Activated T-cell treated with anti-CD3 and anti-CD28 coated beads, Interleukin-2, amount 50 U/mL, for 1 hour (primary cell): Measurements from ENCODE around the gene COL9A1.
"Not testable (repeated sequence)": the region's sequence is repeated elsewhere in the genome, so short reads cannot be mapped to it uniquely, and the experiment has no call there.

Experiments used
- DNase-seq: peaks from one replicate; pipeline ENCODE4 v3.0.0-alpha.2; 2020

The COL9A1 gene

DNA sequence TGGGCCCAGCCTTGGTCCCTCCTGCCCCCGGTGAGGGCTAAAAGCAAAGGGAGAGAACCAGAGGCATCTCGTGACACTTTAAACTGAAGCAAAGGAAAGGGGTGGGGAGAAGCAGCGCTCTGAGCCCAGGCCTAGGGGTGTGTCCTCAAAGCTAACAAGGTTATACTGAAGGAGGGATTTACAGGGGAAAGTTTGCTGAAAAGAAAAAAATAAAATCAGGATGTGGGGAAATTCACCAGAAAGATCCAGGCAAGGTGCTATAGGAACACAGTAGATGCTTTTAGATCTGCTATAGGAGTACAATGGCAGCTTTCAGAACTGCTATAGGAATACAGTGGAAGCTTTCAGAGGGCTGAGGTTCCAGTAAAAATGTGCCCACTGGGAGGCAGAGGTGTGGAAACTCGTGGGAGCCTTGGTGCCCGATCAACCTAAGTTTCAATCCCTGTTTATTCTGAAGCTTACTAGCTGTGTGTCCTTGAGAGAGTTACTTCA, at the start of gene COL9A1:
COL9A1 (minus strand) TSS at position 51 of the 492 bp plus-strand sequence. CDS start 160 bp downstream, outside the sequence.
- DNase-seq, result no peak

DNA sequence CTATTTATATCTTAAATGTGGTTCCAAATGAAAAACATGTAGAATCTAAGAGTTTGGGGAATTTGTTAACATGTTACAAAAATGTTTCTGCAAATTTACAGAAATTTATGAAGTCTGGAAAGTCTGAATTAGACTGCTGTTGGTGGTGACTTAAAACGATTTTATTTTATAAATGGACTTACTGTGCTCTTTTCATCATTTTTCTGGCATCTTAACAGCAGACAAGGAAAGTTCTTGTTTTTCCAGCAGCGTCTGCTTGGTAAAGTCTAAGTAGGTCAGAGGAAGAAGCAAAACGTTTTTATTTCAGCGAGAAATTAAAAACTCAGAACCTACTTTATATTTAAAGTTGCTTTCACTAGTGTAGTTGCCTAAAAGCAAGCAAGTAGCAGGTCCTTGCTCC, 48.6 kb upstream of the COL9A1 start:
- no peak for DNase-seq

DNA sequence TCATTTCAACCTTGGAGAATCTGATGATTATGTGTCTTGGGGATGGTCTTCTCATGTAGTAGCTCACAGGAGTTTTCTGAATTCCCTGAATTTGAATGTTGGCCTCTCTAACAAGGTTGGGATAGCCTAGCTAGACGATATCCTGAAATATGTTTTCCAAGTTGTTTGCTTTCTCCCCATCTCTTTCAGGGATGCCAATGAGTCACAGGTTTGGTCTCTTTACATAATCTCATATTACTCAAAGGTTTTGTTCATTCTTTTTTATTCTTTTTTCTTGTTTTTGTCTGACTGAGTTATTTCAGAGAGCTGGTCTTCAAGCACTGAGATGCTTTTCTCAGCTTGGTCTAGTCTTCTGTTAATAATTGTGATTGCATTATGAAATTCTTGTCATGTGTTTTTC, 42.7 kb upstream of the COL9A1 start:
- no peak for DNase-seq

DNA sequence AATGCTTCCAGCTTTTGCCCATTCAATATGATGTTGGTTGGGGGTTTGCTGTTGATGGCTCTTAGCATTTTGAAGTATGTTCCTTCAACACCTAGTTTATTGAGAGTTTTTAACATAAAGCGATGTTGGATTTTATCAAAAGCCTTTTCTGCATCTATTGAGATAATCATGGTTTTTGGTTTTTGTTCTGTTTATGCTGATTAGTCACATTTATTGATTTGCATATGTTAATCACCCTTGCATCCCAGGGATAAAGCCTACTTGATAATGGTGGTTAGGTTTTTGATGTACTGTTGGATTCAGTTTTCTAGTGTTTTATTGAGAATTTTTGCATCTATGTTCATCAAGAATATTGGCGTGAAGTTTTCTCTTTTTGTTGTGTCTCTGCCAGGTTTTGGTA, 40.4 kb upstream of the COL9A1 start:
- DNase-seq, result no peak

DNA sequence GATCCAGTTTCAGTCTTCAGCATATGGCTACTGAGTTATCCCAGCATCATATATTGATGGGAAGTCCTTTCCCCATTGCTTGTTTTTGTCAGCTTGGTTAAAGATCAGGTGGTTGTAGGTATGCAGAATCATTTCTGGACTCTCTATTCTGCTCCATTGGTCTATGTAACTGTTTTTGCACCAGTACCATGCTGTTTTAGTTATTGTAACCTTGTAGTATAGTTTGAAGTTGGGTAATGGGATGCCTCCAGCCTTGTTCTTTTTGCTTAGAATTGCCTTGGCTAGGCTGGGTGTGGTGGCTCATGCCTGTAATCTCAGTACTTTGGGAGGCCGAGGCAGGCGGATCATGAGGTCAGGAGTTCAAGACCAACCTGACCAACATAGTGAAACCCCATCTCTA, 36.9 kb upstream of the COL9A1 start:
- DNase-seq, result not testable (repeated sequence)

DNA sequence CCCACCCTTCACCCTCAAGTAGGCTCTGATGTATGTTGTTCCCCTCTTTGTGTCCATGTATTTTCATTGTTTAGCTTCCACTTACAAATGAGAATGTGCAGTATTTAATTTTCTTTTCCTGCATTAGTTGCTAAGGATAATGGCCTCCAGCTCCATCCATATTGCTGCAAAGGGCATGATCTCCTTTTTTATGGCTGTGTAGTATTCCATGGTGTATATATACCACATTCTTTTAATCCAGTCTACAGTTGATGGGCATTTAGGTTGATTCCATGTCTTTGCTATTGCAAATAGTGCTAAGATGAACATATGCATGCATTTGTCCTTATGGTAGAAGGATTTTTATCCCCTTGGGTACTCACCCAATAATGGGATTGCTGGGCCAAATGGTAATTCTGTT, 35.9 kb upstream of the COL9A1 start:
- DNase-seq, result no peak

DNA sequence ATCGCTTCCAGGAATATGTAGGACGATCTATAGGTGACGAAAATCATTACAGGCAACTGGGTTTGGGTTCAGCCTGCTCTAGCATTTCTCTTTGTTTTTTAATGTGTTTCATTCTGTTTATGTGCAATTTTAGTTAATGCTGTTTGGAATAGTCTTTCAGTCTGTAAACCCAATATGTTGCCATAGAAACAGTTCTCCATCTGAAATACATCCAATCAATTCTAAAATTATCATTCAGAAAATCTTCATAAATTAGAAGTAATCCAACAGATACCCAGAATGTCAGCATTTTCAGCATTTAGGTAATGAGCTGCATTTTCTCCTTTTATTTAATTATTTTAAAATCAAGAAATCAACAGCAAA, 34.8 kb upstream of the COL9A1 start:
- DNase-seq, result no peak

DNA sequence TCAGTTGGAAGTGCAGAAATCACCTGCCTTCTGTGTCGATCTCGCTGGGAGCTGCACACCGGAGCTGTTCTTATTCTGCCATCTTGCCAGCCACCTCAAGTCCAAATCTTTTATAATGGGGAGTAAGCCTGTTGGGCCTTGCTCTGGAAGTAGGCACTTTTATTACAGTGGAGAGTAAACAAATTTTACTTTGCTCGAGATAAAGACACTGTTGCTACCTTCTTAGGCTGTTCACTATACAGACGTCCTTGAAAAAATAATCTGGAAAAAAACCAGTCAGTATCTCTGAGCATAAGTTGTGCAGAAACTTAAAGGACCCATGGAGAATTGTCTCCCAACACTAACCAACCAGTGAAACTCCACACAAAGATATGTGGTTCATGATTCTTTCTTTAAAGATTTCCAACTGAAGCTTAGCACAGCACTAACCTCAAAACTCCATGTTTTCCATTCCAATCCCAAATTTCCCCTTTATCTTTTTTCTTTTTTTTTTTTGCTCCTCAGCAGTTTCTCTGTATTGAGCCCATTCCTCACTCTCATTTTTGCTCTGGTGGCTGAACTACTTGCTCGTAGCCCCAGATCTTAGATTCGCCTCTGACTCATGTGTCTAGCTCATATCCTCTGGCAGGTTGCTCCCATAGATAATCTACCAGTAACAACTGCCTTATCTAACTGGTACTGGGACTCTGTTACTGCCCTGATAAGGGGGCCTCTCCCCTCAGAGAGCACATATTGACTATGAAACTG, 34.3 kb upstream of the COL9A1 start:
- no peak for DNase-seq

DNA sequence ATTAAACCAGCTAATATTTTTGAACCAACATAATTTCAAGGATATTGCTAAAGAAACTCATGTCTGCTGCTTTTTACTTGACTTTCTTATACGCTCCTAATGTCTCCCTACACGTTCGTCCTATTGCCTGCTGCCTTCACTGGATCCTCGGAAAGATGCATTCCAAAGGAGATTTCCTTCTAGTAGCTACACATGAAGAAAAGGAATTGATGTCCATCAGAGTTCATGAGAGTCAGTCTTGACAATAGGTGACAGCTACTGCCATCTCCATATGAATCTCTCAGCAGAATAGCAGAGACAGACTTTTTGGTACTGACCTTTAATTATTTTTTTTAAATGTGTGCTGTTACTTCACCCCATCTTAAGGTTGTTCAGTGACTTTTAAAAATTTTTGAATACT, 24.2 kb upstream of the COL9A1 start:
- no peak for DNase-seq

DNA sequence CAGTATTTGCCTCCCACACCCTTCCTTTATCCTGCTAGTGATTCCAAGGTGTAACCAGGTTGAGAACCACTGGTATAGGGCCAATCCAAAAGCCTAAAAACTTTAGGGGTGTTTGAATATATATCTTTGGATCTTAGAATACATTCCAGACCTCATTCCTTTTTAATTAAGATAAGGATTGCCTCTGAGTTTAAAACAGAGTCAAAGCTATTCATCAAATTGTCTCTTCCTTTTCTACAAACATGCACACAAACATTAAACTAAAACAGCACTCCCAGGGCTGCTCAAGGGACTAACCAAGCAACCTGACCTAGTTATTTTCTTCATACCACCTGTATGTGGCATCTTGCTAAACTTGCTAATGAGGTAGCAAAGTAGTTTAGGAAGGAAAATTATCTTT, 22.1 kb upstream of the COL9A1 start:
- DNase-seq, result no peak

DNA sequence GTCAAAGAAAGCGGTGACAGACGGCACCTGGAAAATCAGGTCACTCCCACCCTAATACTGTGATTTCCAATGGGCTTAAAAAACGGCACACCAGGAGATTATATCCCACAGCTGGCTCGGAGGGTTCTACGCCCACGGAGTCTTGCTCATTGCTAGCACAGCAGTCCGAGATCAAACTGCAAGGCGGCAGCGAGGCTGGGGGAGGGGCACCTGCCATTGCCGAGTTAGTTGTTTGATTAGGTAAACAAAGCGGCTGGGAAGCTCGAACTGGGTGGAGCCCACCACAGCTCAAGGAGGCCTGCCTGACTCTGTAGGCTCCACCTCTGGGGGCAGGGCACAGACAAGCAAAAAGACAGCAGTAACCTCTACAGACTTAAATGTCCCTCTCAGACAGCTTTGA, 14.9 kb upstream of the COL9A1 start:
- DNase-seq, result not testable (repeated sequence)

DNA sequence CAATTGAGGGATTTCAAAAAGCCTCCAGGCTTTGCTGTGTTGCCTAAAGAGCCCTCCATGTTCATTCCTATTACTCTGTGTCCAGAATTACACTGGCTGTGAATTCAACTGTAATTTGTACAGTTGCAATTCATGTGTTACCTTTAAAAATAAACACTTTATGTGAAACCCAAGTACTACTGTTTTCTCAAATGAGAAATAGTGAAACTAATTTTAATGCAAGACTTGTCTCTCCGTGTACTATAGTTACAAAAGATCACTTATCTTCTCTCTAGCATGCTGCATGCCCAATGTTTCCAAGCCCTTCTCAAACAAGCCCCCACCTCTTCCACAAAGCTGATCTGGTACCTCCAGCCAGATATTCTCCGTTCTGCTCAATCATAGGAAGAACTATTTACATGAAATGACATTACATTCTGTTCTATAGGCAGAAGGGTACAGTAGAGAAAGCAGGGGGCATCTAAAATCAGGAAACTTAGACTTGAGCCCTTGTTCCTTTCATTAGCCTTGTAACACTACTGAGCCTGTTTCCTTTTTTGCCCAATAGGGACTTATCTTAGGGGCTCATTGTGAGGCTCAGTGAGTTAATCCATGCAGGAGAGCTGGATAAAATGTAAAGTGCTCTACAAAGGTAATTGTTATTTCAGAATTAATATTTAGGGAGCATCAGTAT, 12.3 kb upstream of the COL9A1 start:
- DNase-seq, result no peak

DNA sequence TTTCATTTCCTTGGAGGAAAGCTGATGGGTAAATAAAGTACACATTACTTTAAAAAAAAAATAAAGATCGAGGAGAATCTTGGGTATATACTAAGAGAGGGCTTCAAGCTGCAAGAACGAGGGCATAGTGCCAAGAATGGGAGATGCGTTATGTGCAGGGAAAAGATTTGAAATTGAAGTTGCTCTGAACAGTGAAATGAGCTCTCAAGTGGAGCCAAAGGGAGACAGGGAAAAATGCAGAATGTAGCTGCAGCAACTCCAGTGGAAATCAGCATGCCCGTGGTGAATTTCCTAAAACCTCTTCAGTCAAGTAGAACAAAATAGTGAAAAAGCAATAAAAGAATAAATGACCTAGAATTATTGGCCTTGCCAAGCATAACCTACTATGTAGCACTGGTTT, 11.4 kb upstream of the COL9A1 start:
- DNase-seq, result no peak

DNA sequence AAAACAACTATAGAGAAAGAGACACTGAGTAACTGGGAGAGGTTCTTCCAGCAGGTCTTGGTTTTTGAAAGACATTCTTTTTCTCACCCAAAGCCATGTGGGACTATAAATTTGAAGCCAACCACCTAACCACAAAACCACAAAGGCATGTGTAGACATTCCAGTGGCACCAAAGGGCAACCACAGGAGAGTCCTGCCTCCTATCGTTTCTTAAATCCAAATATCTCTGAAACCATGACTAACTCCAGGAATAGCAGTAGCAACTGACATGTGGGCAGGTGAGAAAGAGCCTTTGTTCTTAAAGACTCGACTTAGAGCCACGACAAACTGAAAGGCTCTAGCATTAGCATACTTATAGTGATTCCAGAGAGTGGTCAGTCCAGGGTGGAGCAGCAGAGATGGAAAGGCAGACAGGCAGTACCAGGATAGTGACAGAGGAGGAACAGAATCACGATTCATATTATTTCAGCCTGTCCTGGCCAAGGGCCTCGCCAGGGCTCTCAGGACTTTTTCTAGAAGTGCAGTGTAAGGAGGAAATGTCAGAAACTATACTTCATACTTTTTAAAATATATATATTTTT, 9.4 kb upstream of the COL9A1 start:
- no peak for DNase-seq

DNA sequence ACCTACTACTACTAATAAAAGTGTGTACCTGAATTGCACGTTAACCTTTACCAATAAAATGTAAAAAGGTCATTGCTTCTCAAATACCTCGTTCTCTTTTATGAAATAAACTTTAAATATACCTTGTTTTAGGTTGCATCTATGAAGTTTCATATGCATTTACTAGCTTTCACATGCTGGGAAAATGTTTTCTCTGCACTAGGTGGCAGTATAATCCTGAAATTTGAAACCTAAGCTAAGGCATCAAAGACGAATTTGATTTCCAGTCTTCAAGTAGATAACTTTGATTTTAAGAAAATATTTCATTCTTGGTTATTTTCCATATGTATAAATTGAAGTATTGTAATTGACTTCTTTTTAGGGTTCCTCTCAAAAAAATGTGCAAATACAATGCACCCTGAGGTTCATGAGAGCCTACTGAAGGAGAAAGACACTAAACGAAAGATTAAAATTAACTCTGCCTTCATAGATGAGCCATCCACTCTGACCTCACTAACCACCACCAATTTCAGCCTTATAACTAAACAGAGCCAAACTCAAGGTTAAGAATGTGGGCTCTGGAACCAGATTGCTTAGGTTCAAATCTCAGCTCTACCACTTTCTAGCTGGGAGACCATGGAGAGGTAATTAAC, 7.3 kb upstream of the COL9A1 start:
- no peak for DNase-seq

DNA sequence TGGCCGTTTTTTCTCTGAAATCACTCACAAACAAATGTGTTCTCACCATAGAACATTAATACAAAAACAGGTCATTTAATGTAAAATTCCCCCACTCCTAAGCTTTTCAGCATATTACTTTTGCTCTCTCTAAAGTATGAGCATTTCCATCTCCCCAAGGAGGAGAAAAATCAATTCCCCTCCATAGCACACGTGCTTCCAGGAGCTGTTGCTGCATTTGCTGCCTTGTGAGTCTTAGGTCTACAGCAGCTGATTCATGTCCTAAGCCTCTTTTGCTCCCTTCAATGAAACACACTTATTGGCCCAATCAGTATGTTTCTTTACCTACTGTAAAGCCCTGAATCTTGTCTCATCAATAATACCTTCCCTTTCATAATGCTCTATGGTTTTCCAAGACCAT, 6.4 kb upstream of the COL9A1 start:
- no peak for DNase-seq

DNA sequence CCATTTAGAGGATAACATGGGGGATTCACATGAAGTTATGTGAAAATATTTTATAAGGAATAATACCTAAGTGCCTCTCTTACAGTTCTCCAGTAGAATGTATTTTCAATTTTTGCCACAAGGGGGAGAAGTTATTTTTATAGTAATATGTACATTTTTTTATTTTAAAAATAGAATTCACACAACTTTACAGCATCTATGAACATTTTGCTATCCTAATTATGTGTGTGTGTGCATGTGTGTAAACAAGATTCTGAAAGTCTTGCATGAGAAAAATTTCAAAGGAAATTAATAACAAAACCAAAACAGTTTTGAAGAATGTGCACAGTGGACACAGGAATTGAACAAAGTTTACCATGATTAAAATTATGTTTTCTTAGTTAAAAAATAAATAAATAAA, 5.3 kb upstream of the COL9A1 start:
- DNase-seq, result not testable (repeated sequence)

DNA sequence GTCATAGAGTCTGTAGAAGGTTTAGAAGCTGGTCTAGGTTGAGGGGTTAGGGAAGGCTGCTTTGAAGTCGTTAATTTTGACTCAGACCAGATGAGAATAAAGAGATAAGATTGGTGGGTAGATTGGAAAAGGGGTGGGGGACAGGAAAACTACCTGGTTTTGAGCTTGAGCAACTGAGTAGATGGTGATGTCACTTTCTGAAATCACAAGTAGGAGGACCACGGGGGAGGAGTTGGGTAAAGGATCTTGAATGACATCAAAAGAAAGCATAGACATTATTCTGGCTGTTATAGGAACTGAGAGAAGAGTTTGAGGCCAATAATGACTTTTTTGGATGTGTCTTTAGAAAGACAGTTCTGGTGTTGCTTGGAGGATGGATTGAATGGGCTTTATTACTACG, 4.1 kb upstream of the COL9A1 start:
- DNase-seq, result no peak

DNA sequence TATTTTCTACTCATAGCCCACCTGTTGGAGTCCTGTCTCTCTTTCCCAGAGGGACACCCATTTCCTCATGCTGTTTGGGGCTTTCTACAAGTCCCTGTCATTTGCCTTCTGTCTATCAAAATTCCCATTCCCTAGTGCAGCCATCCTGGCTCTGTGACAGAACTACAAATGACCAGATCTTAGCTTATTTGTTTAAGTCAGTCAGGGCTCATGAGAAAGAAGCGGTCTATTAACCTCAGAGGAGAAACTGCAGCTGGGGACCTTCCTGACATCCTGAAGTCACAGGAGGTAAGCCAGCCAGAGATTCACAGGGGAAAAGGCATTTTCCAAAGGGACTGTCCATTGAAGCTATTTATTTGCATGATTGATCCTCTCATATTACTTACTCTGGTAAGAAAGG, 1.7 kb upstream of the COL9A1 start:
- no peak for DNase-seq

DNA sequence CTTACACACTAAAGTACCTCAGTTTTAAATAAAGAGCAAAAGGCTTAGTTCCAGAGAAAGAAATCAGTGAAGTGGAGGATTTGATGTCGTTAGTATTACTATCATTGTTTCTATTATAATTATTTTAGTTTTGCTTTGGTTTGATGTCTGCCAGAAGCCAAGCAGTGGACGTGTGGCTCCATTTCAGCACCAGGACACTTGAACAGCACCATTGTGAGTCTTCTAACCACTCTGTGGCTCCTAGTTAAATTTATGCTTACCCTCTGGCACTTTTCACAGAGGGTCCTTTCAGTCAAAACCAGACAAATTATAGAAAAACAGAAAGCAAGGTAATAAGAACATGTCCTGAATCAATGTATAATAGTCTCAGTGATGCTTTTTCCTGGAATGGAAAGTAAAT, 3.4 kb downstream of the COL9A1 start:
- DNase-seq, result no peak

DNA sequence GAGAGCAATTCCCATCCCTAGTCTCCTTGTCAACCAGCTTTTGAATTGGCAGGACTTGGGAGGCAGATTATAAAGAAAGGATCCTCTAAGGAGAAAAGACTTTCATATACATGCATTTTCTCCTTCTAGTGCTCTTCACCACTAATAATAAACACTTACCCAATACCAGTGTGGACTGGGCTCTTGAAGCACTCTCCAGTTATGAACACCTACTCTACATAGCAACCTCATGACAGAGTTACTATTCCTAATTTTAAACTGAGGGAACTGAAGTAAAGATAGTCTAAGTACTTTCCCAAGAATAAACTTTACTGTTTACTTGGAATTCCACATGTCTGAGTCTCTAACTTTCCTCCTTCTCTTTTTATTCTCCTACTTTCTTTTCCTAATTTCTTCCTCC, 4.8 kb downstream of the COL9A1 start:
- DNase-seq, result no peak

DNA sequence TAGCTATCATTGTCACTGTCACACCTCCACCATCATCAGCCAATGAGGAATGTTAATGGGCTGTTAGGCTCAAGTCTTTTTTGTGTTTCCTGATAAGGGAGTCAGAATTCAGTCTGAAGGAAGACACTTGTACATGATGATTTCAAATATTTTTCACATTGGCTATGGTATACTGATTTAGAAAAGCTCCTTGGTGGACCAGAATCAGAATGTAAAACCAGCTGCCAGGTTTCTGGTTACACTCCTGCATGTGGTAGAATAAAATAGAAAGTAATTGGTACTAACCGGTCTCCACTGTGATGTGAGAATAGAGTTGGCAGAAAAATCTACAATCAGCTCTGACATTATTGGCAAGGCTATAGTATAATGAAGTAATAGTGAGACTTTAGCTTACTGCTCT, 10.7 kb downstream of the COL9A1 start:
- DNase-seq, result no peak

DNA sequence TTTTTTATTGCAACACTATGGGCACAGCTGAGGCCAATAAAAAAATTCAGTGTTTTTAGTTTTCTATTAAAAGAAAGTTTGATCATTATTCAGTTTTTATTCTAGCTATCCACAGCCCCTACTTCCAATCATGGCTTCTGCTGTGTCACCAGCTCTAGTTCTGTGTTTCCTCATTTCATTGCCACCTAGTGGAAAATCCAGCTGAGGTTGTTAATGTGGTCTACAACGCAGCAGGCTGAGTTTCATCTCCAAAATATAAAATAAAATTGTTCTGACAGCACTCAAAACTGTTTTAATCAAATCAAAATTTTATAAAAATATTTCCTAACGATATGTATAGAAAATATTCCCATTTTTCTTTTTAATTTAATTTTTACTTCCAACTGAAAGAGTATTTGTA, 13.6 kb downstream of the COL9A1 start:
- no peak for DNase-seq

DNA sequence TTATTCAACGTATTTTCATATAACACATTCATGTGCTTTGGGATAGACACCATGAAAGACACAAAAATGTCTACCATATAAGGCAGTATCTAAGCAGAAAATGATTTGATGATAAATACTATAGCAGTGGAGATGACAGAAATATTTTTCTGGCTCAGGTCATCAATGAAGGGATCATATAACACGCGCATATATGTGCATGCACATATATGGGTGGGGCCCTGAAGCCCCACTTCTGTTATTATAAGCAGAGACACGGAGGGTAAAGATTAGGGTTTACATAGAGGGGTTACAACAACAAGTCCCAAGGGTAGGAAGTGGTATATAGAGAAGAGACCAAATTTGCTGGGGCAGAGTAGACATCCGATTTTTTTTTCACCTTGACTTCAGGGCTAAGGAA, 16.0 kb downstream of the COL9A1 start:
- DNase-seq, result no peak
